ENCODE measurements around the gene ENAH. TPM values are rescaled to one million over a fixed set of nuclear protein-coding genes. Genes with fewer than 3 reads are reported as not detected.

ENAH gene
- total RNA-seq, 1 experiment from 2014 or later, result 285 TPM

- no peak overlapping the region for H3K56ac ChIP-seq (ENCODE audit: insufficient read length, low read depth, low read length)
- H4K8ac ChIP-seq (replicated peaks; ENCODE audit: insufficient read length, low read depth, low read length), result no peak overlapping the region
- no peak overlapping the region for H3T11ph ChIP-seq (ENCODE audit: low read length)
- no peak overlapping the region for H3K4me2 ChIP-seq (ENCODE audit: insufficient read depth, insufficient read length, low read length)
- H2BK120ac ChIP-seq (ENCODE audit: low read depth, low read length, poor library complexity, severe bottlenecking), result no peak overlapping the region
- no CpG with 5 or more reads among the region's 5 CpGs for WGBS (ENCODE audit: extremely low coverage, insufficient read length, low lambda C conversion rate)
- H3K4ac ChIP-seq (ENCODE audit: low read depth, low read length), result no peak overlapping the region
- no peak overlapping the region for H2AFZ ChIP-seq (ENCODE audit: low read length)
- H3K79me2 ChIP-seq (ENCODE audit: insufficient read depth, low read length), result no peaks in the 10 kb centered on the region
- no peak overlapping the region for H3K18ac ChIP-seq (ENCODE audit: insufficient read length, low read depth, low read length)
- H4K20me1 ChIP-seq (ENCODE audit: control insufficient read depth, insufficient read depth, insufficient read length), result no peaks in the 10 kb centered on the region
- TF ChIP-seq CTCF (conservative IDR thresholded peaks at IDR 0.05), result no peak
- Mint-ChIP-seq H3K27ac (no peak overlapping the region), H3K4me3 (no peak overlapping the region), H3K27me3 (ENCODE audit: low read depth) (peaks cover 22% of the 10 kb centered on the region), H3K36me3 (ENCODE audit: insufficient read depth in 1 of 3, low read depth in 3 of 3) (no peaks in the 10 kb centered on the region), H3K4me1 (peaks cover 12 to 16% of the 10 kb centered on the region in 2 experiments), H3K9me3 (no peaks in the 10 kb centered on the region; a peak in 1 of 5 replicates)
- no peaks in the 10 kb centered on the region for H3K9me3 ChIP-seq (ENCODE audit: control insufficient read depth, low read depth, low read length)
- H3K23me2 ChIP-seq (ENCODE audit: insufficient read length, low read depth, low read length, poor library complexity, severe bottlenecking), result no peaks in the 10 kb centered on the region
- no peak overlapping the region for H2BK5ac ChIP-seq (ENCODE audit: insufficient read length, low read length)
- no peak overlapping the region for H3K23ac ChIP-seq (ENCODE audit: insufficient read length, low read depth, low read length)
- H2BK20ac ChIP-seq (ENCODE audit: low read depth, low read length, poor library complexity, severe bottlenecking), result no peak overlapping the region
- H2AK5ac ChIP-seq (ENCODE audit: insufficient read length, low read length), result no peak overlapping the region
- H3K27me3 ChIP-seq (ENCODE audit: insufficient read depth, low read length), result no peaks in the 10 kb centered on the region
- H2BK15ac ChIP-seq (ENCODE audit: low read depth, low read length), result no peak overlapping the region
- H4K5ac ChIP-seq (ENCODE audit: insufficient read length, low read depth, low read length), result no peak overlapping the region
- no peak overlapping the region for H4K91ac ChIP-seq (ENCODE audit: insufficient read length, low read depth, low read length)
- no peak overlapping the region for H3K27ac ChIP-seq (ENCODE audit: insufficient read length, low read depth, low read length)
- no peaks in the 10 kb centered on the region for H3K4me1 ChIP-seq (ENCODE audit: insufficient read depth, low read length)
- no peak overlapping the region for H3K14ac ChIP-seq (ENCODE audit: insufficient read depth, low read length)
- peak; percentile 6 for DNase-seq
- H3K79me1 ChIP-seq (ENCODE audit: insufficient read depth, low read depth, low read length, poor library complexity, severe bottlenecking), result no peaks in the 10 kb centered on the region
- no peak overlapping the region for H2BK12ac ChIP-seq (ENCODE audit: insufficient read length, low read depth, low read length)
- H3K9ac ChIP-seq (ENCODE audit: extremely low read depth, insufficient read length, low read length), result no peak overlapping the region
These were observed 176.4 kb downstream of the ENAH start for GRCh38 chr1:225476538-225476988.
